D721Med (cell line): ENCODE measurements around the gene GHR.

ENCODE experiments used
- DNase-seq: peaks from one replicate; pipeline ENCODE4 v3.0.0; 2011; ENCODE audit warnings: low spot score; ENCODE audit not compliant: insufficient read length
- FAIRE-seq: peaks from 2 replicates; lab custom pipeline; 2011; peaks lifted over from hg19 to GRCh38; lab: Jason Lieb, UNC
- CTCF ChIP-seq: IDR thresholded peaks from 2 replicates; pipeline ENCODE4 v1.5.1; 2012; ENCODE audit warnings: mild to moderate bottlenecking, control low read depth; ENCODE audit not compliant: insufficient read depth; ENCODE audit errors: missing control alignments

Gene GHR

GRCh38 chr5:42760426-42760825, 337.2 kb downstream of the GHR start:
- DNase-seq, result no peak
- no peak for FAIRE-seq
- no peak for TF ChIP-seq CTCF

DNA sequence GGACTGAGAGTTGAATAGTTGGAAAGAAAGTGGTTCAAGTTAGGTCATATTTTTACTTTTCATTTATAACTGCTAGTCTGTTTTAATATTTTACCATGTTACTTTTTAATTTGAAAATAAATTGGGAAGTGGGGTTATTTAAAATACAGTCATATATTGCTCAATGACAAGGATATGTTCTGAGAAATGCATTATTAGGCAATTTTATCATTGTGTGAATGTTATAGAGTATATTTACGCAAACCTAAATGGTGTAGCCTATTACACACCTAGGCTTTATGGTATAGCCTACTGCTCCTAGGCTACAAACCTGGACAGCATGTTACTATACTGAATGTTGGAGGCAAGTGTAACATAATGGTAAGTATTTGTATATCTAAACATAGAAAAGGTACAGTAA, 338.6 kb downstream of the GHR start:
- FAIRE-seq (no peak), DNase-seq (no peak)
- TF ChIP-seq CTCF, result no peak

DNA sequence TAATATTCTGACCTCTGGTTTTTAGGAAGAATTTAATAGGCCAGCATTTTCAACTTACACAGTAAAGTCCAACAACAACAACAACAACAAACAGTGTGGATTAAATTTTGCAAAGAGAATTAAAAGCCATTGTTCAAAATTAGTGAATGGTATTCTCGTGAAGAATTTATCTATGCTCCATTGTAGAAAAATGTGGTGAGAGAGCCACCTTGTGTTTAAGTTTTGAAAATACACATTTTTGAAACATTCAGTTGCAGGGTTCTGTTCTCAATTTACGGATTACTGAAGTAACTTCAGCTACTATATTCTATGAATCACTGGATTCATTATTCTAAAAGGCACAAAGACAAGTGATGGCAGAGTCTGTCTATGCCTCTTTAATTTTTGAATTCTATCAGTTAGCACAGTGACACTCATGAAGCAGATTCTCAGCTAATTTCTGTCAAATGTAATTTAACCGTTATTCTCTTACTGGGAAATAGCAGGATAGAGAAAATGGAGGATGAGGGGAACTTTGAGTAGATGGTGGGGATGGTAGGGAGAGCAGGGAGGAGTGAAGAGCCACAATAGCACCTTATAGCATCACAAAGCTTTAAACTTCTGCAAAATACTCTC, 344.4 kb downstream of the GHR start:
- DNase-seq (no peak), FAIRE-seq (peak; percentile 71)
- TF ChIP-seq CTCF, result peak; percentile 63

DNA sequence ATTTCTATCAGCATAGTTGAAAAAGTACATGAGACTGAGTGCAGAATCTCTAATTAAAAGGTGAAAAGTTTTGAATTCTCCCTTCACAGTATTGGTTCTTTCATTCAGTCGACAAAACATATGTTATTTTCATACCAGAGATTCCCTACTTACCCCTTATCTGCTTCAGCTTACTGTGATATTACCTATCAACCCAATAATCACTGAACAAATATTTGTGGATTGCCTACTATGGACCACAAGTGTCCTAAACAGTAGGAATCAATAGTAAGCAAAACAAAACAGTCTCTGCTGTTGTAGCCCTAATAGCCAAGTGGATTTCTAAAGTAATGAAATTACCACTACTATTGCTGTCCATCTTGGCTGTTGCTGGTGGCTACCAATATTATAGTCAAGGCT, 344.9 kb downstream of the GHR start:
- no peak for TF ChIP-seq CTCF
- no peak for DNase-seq
- no peak for FAIRE-seq

DNA sequence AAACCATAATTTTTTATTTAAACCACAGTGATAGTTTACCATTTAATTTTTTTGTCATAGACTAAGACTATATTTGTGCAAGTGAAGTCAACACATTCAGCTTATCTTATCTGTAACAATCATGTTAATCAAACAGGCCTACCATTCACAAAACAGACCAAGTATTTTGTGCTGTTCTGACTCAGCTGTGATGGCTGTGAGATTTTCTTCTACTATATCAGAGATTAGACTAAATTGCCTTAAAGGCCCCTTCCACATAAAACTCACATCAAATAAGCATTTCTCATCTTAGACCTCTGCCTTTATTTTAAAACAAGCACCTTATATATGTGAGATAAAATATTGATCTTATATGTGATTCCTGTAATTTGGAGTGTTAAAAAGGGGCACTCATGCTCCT, 346.8 kb downstream of the GHR start:
- DNase-seq (no peak), FAIRE-seq (no peak)
- no peak for TF ChIP-seq CTCF
